Coronary artery (tissue), 2 donors: ENCODE measurements around the gene STAG1.
"Not testable (repeated sequence)": the region's sequence is repeated elsewhere in the genome, so short reads cannot be mapped to it uniquely, and the experiment has no call there.

ENCODE experiments used
- DNase-seq: peaks from one replicate; pipeline ENCODE4 v3.0.0-alpha.2; 2017; ENCODE audit warnings: low spot score
- H3K27ac ChIP-seq, 2 donors: fragments of 200-600 bp; sonication (generic); one replicate each; pipeline ENCODE4 v1.5.1; 2016 to 2019
- H3K4me3 ChIP-seq: fragments of 200-600 bp; sonication (generic); 2 replicates; pipeline ENCODE4 v1.5.1; 2016; ENCODE audit warnings: mild to moderate bottlenecking, moderate library complexity
- CTCF ChIP-seq: fragments of 200-600 bp; sonication (generic); IDR thresholded peaks from one replicate; pipeline ENCODE4 v1.5.1; 2019; ENCODE audit warnings: antibody characterized with exemption

Gene STAG1

GRCh38 chr3:136586580-136586979, 165.6 kb downstream of the STAG1 start:
- no peak overlapping the region for H3K27ac ChIP-seq
- TF ChIP-seq CTCF, result no peak
- no peak for DNase-seq
- H3K4me3 ChIP-seq, result no peak overlapping the region

- no peak for DNase-seq
- TF ChIP-seq CTCF, result no peak
- Histone ChIP-seq H3K27ac (no peak overlapping the region), H3K4me3 (no peak overlapping the region)
Observed at GRCh38 chr3:136584728-136585127, 167.4 kb downstream of the STAG1 start.

- no peak overlapping the region for H3K27ac ChIP-seq
- no peak for DNase-seq
- no peak for TF ChIP-seq CTCF
- H3K4me3 ChIP-seq, result no peak overlapping the region
Observed at GRCh38 chr3:136583823-136584222, 168.4 kb downstream of the STAG1 start.

GRCh38 chr3:136577791-136578190, 174.4 kb downstream of the STAG1 start:
- no peak for DNase-seq
- Histone ChIP-seq H3K4me3 (no peak overlapping the region), H3K27ac (no peak overlapping the region)
- TF ChIP-seq CTCF, result no peak

- no peak for TF ChIP-seq CTCF
- Histone ChIP-seq H3K4me3 (no peak overlapping the region), H3K27ac (no peak overlapping the region)
Observed at GRCh38 chr3:136576279-136577009, 175.7 kb downstream of the STAG1 start.

GRCh38 chr3:136567599-136568188, 184.5 kb downstream of the STAG1 start:
- no peak for TF ChIP-seq CTCF

More at GRCh38 chr3:136576279-136577009, 175.7 kb downstream of the STAG1 start:
- no peak for DNase-seq

GRCh38 chr3:136564962-136565361, 187.2 kb downstream of the STAG1 start:
- not testable (repeated sequence) for H3K27ac ChIP-seq, H3K4me3 ChIP-seq, DNase-seq

More at GRCh38 chr3:136567599-136568188, 184.5 kb downstream of the STAG1 start:
- DNase-seq, result no peak
- H3K27ac ChIP-seq, result no peak overlapping the region
- H3K4me3 ChIP-seq, result no peak overlapping the region
